Suprapubic skin (tissue), 3 donors: ENCODE data around the gene DPYSL4.

ENCODE experiments used
- EP300 ChIP-seq: sonication (generic); formaldehyde crosslinking; IDR thresholded peaks from one replicate; pipeline ENCODE4 v1.6.1; 2017; ENCODE audit warnings: antibody characterized with exemption
- POLR2A ChIP-seq, 2 donors: fragments of 450-650 bp; IDR thresholded peaks; one replicate each; pipeline ENCODE4 v1.6.1; 2017; ENCODE audit warnings: antibody characterized with exemption in 2 of 2, mild to moderate bottlenecking in 2 of 2, moderate library complexity in 2 of 2
- TF ChIP-seq, protein P1 (sequence below), 2 donors: fragments of 200-600 bp in 1 of 2; fragments of 450-650 bp in 1 of 2; sonication (generic) in 1 of 2; IDR thresholded peaks; one replicate each; pipeline ENCODE4 v1.5.1; 2016 to 2019; ENCODE audit warnings: antibody characterized with exemption in 2 of 2, mild to moderate bottlenecking in 1 of 2, moderate library complexity in 1 of 2

DNA sequence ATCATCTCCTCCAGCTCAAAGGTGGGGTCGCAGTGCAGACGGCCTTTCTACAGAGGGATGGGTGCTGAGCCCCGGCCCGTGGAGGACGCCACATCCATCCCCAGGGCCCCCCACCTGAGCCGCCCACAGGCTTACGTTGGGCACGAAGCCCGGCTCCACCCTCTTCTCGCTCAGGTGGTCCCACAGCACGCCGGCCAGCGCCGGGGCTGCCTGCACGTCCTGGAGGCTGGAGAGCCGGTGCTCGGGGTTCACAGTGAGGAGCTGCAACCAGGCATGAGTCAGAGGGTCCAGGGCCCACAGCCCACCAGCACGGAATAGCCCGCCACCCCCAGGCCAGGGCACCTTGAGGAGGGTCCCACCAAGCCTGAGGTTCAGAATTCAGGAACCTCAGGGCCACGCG lies 36.0 kb downstream of the DPYSL4 start:
- TF ChIP-seq, protein P1, sequence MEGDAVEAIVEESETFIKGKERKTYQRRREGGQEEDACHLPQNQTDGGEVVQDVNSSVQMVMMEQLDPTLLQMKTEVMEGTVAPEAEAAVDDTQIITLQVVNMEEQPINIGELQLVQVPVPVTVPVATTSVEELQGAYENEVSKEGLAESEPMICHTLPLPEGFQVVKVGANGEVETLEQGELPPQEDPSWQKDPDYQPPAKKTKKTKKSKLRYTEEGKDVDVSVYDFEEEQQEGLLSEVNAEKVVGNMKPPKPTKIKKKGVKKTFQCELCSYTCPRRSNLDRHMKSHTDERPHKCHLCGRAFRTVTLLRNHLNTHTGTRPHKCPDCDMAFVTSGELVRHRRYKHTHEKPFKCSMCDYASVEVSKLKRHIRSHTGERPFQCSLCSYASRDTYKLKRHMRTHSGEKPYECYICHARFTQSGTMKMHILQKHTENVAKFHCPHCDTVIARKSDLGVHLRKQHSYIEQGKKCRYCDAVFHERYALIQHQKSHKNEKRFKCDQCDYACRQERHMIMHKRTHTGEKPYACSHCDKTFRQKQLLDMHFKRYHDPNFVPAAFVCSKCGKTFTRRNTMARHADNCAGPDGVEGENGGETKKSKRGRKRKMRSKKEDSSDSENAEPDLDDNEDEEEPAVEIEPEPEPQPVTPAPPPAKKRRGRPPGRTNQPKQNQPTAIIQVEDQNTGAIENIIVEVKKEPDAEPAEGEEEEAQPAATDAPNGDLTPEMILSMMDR (IDR thresholded peaks at IDR 0.05): no peak
- TF ChIP-seq POLR2A (IDR thresholded peaks at IDR 0.05) (no peak), EP300 (no peak)
